Activated T-cell treated with anti-CD3 and anti-CD28 coated beads, Interleukin-2, amount 50 U/mL, for 48 hours (primary cell): Measurements from ENCODE around the gene PLXNA2.

Experiments
- DNase-seq, 2 experiments: peaks; one replicate each; pipeline ENCODE4 v3.0.0-alpha.2; 2020

PLXNA2 gene

DNA sequence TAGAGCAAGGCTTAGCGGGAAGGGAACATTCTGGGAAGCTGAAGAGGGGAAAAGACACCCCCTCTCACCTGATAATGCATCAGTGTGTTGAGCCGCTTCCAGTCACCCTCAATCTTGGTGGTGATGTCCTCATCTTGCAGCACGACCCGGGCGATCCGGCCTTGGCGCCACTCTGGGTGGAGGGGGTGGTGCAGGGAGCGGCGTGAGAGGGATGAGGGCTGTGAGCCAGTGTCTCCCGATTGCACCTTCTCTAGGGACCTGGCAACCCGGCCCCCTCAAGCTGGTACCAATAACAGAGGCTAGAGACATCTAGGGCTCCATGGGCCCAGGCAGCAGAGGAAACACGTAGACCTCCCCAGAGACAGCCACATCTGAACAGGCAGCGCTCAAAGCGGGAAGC, 205.9 kb downstream of the PLXNA2 start:
- no peak for DNase-seq

DNA sequence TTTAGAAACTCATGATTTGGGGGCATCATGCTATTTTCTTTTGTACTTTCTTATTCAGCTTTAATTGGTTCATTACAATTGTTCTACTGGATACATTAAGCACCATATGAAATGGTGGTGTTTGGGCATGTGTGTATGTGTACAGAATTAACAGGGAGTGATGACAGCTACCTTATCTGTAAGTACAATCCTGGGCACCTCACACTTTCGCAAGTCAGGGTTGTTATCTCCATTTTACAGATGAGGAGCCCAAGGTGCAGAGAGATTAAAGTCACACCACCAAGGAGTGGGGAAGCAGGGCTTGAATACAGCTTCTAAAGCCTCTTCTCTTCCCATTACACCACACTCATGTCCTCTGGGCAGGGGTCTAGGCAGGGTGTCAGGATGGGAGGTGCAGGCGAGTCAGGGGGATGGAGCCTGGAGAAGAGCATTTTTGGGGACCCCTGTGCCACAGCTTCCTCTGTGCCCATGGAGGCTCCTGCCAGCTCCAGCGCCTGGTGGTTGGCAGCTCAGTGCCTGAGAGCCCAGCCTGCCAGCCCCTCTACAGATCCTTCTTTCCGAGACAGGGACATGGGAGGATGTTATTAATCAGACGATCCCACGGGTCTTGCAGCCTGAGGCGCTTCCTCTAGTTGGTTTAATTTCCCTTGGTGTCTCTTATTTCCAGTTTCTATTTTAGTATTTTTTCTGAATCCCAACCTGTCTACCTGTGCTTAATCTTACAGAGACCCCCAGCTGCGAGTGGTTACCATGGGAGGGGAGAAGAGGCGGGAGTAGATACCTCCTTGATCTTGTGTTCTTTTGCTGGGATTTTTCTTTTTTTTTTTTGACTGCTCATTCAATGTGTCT, 207.0 kb downstream of the PLXNA2 start:
- no peak for DNase-seq

DNA sequence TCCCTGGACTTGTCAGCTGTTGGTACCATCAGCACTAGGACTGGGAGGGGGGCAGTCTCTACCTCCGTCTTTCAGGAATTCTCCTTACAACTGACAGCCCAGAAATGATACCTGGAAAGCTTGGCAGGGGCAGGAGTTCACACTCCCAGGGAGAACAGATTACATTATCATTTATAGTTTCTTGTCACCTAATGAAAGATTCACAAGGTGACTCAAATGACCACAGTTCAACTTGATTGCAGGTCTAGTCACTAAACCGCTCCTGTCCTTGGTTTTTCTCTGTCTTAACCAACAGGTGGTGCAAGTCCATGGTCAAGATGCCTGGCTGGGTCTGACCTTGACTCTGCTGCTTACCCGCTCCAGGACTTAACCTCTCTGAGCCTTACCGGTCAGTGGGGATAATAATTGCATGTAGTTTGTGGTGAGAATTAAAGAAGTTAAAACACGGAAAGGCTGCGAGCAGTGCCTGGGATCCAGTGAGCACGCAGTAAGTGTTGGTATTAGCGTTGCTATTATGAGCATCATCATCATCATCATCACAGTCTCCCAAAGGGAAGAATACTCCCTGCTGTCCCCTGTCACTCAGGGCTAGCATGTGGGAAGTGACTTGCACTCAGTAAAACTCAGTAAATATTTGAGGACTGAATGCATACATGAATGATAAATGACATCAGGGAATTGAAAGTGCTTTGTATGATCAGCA, 207.9 kb downstream of the PLXNA2 start:
- DNase-seq, result no peak

DNA sequence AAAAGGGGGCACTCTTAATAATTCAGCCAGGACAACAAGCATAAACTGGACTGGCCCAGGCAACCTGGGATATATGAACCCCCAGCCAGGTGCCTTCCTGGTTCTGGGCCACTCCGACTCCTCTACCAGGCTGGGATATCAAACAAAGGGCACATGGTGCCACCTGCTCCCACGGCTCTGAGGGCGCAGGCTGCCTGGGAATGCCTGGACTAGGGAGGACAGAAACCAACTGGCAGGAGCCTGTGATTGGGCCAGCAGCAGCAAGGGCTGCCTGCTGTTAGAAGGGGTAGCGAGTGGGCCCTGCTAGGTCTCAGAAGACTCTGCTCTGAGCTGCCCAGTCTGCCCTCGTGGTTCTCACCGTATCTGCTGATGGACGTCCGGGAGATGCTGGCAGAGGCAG, 210.0 kb downstream of the PLXNA2 start:
- no peak for DNase-seq

DNA sequence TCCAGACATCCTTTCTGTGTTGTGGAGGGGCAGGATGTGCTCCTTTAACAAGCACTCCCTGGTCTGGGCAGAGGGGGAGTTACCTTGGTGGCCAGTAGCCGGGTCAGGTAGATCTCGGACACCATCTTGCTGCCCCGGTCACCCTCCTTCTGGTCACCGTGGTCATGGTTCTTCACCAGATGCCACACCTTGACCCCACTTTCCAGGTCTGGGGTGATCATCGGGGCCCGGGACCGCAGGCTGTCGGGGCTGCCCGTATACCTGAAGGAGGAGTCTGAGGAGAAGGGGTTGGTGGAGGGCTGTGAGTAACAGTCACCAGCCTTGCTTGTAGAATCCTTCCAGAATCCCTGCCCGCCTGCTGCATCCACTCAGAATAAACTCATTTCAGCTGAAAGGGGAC, 210.9 kb downstream of the PLXNA2 start:
- DNase-seq, result no peak

DNA sequence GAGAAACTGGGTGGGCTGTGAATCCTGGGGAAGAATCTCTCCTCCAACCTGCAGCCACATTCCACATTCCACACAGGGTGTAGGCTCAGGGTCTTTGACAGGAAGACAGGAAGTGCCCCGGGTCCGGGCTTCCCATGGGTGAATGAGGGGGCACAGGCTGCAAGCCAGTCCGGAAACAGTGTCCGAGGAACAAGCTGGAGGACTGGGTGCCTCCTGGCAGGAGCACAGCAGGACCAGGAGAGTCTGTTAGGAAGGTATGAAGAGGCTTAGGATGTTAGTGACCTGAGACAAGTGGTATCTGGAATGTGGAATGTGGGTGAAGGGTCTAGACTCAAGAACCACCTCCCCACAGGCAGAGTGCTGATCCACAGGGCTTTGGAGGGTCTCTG, 212.3 kb downstream of the PLXNA2 start:
- DNase-seq, result no peak

DNA sequence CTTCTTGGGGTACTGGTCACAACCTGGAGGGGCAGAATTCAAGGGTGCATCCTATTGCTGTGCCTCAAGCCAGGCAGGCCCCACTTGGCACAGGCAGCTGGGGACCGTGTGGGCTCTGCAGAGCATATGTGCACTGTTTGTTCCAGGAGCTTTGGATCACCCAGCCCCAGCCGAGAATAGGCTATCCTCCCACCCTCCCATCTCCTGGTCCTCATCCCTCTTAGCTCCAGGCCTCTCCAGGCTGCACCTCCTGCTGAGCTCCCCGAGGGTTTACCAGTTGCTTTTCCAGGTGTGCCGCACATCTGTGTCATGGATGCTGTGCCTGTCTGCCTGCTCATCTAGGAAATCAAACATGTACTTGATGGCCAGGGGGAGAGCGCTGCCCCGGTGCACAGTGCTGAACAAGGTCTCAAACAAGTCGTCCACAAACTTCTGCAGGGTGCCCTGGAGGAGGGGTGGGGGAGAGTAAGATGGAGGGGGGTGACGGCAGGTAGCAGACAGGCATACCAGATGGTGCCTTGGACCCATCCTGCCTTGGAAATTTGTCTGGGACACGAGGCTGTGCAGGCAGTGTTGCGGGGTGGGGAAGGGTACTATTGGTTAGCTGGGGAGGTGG, 212.8 kb downstream of the PLXNA2 start:
- no peak for DNase-seq

DNA sequence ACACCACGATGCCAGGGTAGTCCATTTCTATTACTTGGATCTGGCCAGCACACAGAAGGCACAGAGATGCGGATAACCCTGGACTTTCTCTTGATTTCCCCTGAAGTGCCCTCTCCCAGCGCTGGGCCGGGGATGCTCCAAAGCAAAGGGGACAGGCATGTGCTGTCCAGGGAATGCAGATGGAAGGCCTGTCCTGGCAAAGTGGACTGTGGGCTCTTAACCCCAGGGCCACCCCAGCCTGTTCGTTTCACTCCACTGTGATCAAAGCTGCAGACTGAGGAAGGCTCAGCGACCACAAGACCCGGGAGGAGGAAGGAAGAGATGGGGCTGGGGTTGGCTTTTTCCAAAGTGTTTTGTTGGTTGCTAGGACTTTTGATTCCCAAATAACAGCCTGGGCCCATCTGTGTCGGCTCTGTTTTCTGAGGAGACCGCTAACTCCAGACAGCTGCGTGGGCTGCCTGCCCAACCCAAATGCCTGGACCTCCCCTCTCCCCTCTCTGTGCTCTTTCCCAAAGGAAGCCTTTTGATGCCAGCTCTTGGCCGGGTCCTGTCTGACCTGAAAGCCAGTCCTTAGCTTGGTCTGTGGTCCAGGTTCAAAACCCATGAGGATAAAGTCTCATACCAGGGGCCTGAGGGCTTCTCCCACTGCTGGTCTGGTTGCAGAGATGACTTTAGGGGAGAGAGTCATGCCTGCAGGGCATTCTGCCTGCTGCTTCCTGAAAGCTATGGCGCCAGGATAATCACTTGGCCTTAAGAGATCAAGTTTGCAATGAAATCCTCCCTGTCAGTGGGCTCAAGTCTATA, 213.7 kb downstream of the PLXNA2 start:
- no peak for DNase-seq

DNA sequence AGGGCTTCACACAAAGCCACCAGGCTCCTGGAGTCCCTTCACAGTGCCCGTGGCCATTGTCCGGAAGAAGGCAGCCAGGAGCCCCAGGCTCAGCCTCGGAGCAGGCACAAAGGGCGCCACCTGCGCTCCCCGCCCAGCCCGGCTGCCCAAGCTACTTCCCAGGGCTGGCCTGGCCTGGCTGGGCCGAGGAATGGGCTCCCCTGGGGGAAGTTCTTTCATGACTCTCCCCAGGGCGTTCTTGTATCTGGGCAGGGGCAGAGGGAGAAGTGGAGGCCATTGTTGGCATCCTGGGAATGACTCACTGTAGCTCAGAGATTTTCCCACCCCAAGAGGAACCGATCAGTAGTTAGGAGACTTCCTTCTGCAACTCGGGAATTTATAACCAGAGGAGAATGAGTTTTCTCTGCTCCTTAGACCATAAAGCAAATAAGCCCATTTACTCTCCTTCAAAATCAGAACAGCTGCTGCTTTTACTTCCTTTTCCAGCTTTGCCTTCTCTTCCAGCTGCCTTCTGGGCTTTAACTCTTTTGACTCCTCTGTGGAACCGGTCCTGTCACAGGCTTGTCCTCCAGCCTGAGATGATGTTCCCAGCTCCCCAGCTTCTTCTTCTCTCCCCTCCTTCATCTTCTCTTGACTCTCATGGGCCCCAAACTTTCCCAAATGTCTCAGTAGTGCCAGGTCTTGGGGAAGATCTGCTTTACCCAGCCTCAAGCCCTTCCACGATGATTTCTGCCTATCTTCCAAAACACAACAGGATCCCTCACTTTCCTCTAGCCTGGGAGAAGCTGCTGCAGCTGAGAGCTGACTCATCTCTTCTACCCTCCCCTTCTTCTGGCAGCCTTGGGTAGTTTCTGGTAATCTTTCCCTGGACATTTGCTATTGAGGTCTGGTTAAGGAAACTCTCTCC, 214.6 kb downstream of the PLXNA2 start:
- no peak for DNase-seq

DNA sequence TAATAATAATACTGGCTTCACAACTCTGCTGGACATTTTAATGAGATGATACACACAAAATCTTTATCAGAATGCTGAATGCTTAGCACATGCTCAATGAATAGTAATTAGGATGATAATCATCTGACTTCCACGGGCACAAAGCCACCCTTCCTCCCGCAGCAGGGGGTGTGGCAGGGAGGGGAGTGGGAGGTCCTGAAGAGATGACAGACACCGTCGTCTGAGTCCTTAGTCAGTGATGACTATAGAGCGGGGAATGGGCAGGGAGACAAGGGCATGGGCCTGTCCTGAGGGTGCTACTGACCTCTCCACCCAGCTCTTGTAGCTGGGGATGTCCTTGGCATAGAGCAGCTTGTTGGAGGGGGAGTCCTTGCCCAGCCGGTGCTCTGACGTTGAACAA, 215.7 kb downstream of the PLXNA2 start:
- DNase-seq, result no peak

DNA sequence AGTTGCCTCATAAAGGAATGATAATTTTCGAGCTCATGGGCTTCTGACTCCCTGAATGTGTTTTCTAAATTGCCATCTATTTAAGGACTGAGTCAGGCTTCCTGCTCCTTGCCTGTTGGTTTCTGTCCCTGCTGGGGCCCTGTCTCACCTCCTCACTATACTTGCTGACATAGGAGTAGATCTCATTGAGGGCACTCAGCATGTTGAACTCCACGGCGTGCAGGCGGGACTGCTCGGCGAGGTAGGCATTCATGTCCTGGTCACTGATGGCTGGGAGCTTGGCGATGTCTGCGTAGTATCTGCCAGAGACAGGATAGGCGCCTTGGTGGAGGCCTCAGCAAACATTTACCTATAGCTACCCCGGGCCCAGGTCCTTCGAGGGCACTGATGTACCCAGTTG, 216.3 kb downstream of the PLXNA2 start:
- DNase-seq, result no peak

DNA sequence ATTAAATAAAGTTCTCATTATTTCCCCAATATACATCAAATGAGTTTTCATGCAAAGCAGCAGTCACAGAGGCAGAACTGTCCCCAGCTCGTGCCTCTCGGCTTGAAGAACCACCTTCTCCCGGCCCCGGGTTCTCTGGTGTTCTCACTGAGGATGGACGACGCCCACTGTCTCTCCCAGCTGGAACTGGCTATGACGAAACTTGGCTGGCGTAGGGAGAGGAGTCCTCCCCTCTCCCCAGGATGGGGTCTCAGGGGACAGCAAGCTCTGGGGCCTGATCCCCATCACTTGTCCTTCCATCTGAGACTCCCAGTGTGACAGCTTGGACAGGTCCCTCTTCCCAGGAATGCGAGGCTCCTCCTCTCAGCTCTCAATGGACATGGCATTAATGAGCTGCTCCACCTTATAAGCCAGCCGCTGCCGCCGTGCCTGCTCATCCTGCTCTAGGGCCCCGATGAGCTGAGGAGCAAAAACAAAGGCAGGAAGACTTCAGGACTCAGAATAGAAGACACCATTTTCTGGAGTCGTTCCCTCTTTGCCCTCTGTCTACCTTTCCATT, 217.2 kb downstream of the PLXNA2 start:
- no peak for DNase-seq

DNA sequence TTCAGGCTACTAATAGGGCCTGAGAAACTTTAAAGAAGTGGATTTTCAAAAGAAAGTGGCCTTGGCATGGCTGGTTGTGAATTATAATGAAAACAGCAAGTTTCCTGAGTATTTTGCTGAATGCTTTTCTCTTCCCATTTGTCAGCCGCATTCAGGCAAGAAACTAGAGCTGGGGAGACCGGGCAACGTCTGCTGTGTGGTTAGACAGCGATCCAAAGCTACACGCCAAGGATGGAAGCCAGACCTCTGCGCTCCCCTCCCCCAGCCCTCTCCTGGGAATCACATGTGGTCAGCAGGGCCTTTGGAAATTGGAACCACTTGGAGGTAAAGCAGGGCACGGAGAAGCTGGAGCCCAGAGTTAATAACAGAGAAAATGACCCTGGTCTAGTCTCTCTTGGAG, 219.2 kb downstream of the PLXNA2 start:
- no peak for DNase-seq

DNA sequence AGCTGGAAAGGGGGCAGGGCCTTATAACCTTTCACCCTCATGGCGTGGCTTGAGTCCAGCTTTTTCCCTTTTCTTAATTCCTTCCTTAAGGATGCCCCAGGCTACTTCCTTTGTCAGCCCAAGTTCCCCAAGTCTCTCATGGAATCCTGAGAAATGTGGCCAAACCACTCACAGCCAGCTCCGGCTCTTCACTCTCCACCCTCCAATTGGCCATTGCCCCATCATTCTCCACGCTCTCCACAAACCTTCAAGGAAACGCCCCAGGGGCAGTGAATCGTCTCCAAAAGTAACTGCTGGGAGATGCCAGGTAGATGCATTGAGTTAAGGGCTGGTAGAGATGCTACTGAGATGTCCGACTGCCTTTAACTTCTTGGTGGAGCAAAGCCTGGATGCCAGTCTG, 219.8 kb downstream of the PLXNA2 start:
- no peak for DNase-seq

DNA sequence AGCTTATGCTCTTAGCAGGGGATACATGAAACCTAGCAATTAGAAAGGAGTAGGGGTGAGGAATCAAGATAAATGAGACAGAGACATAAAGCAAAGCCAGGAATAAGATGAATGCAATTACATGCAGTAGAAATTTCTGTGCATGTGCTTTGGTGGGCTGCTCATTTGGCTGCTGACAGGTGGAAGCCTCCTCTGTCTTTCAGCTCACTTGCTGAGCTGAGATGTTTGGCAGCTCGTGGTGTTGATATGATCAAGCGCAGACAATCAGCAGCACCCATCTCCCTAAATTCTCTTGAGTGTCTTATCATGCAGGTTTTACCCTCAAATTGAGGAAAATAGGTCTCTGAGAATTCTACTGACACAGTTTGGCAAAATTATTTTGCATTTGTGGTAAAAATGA, 224.9 kb downstream of the PLXNA2 start:
- no peak for DNase-seq

DNA sequence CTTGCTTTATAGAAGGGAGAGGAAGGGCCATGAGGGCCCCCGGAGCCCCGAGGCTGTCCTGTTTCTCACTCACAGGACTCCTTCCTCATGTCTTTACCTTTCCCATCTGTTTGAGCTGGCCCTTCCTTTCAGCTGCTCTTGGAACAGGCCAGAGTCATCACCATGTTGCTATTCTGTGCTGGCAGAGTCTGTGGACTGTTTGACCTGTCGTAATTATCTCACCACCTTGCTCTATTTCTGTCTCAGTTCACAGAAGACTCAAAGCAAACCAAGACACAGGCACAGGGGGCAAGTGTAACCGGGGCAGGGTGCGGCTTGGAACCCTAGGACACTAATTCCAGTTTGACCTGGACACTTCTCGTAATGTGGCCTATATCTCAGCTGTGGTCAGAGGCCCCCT, 228.9 kb downstream of the PLXNA2 start:
- no peak for DNase-seq

DNA sequence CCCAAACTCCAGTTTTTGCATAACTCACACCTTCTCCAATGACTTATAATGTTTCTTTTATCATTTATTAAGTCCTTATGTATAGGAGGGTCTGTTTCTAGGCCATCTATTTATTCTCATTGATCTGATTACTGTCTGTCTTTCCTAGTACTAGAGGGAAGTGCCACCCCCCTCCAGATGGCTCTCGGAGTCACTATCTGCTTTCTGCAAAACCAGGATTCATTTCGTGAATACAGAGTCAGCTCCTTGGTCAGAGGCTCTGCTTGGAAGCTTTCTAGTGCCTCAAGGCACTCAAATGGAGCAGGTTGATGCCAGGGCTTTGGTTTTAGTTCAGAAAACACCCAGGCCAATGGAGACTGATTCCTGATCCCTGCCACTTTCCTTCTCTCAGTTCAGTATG, 231.0 kb downstream of the PLXNA2 start:
- DNase-seq, result no peak

DNA sequence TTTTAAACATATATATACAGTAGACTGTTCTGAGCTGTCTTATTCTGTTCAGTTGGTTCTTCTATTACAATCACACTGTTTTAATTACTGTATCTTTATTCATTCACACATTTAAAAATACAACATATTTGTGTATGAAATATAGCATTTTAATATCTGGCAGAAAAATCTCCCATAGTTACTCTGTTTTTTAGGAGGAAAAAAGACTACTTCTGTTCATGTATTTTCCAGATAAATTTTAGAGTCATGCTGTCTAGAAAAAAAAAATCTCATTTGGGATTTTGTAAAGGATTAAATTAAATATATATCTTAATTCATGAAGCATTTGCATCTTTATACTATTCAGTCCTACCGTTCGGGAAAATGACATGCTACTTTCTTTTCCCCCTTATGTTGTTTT, 231.5 kb downstream of the PLXNA2 start:
- no peak for DNase-seq

DNA sequence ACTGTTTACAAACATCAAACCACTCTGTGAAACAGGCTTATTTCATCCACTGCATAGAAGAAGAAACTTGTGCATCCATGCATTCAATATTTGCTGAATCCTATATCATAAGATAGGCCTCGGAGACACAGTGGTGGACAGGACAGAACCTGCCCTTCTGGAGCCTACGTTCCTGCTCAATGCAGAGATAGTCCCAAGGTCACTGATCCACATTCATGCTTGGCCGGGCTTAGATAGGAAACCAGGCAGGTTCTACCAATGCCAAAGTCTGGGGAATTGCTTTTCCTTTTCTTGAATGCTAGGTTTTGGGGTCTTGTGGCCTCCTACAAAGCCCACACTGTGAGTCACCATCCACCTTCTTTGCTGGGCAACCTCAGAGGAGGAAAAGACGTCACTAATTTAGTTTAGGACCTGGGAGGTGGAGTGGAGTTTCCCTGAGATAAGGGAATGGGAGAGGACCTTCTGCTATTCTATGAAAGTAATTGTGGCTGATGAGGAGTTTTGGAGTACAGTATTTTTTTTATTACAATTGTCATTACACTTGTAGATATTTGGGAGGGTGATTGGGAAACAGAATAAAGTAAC, 233.6 kb downstream of the PLXNA2 start:
- no peak for DNase-seq

DNA sequence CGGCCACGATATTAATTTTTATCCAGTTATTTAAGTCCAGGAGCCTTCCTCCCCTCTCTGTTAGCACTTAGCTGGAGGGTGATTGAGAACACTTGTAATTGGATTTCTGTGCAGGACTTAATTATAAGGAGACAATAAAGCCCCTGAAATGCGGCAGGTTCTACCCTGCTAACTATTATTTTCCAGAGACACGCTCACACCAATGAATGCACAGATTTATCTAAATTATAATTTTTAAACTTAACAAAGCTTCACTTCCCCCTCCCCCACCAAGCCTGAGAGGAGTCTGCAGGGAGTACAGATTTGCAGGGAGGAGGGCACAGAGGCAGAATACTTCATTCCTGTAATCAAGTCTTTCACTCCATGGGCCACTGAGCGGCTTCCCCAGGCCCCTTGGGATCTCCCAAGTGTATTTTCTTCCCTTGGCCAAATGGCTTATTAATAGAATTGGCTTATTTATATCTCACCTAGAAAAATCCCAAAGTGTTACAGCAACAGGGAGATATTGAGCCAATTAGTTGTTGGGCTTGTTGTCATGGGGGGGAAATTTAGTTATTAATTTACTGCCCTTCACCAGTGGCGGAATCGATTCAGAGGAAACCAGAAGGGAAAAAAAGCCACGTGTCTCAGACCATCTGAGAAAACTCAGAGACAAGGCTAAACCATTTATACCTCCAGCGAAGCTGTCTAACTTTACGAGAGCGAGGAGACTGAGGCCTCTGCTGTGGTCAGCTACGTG, 234.3 kb downstream of the PLXNA2 start:
- no peak for DNase-seq

DNA sequence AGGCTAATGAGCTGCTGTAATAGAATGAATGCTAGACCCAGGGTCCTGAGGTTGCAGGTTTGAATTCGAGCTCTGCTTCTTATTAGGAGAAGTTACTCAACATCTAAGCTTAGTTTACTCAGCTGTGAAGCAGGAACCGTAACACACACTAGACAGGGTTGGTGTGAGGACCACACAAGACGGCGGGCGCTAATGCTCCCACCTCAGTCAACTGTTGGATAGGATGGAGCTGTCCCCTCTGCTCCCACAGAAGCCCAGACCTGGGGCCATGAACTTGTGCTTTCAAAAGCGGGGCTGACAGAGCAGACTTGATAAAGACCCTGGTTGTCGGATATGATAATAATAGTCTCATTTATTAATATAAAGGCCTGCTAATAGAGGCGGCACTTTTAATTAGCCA, 234.9 kb downstream of the PLXNA2 start:
- no peak for DNase-seq
